ENCODE results near the gene PAX2.
A peak's percentile ranks its signal among the peaks of the same experiment; 100 is the strongest.

The PAX2 gene

DNA sequence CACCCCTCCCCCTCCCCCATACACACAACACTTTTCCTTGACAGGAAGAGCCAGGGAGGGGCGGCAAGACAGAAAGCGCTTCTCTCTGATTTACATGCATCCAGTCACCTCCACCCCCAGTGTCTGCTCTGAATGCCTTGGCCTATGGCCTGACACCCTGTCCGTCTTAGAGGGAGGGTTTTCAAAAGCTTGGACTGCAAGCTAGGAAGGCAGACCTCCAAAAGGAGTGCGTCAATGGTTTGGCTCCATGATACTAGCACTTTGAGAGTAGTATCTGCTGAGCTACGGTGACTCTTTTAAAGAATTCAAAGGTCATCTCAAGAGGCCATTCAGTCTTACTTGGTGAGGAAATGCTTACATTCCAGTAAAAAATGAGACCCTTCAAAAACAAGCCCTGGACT is 20.3 kb upstream of the PAX2 start:
- DNase-seq, result peak; percentile 66

DNA sequence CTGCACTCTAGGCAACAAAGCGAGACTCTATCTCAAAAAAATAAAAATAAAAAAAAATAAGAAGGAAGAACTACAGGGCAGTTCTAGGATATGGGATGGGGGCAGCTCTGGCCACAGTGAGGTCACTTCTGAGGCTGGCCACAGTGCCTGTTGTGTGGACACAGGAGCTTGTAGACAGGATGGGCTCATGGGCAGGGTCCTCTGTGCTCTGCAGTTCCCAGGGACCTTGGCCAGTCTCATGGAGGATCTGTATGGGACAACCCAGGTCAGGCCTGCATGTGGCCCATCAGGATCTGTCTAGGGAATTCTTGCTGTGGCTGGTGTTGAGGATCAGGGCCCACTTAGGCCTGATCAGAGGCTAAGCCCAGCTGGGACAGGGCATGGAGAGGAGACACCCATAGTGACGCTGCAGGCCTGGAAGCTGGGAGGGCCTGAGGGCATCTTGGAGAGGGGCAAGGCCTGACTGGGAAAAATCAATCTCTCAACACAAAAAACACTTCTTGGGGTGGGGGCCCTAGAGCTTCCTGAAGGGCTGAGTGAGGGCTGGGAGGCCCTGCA is 19.4 kb upstream of the PAX2 start:
- DNase-seq, result no peak

DNA sequence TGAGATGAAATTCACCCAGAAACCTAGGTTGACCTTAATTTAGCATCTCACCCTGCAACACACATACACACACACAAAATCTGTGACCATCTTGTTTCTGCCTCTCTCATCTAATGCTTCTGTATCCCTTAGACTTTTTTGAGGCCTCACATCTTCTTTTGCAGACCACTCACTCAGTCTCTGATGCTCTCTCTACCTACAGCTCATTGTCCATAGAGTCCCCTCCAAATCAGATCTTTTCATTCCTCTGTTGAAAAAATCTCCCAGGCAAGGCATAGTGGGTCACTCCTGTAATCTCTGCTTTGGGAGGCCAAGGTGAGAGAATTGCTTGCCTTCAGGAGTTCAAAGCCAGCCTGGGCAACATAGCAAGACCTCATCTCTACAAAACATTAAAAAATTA is 17.6 kb upstream of the PAX2 start:
- DNase-seq, result no peak

DNA sequence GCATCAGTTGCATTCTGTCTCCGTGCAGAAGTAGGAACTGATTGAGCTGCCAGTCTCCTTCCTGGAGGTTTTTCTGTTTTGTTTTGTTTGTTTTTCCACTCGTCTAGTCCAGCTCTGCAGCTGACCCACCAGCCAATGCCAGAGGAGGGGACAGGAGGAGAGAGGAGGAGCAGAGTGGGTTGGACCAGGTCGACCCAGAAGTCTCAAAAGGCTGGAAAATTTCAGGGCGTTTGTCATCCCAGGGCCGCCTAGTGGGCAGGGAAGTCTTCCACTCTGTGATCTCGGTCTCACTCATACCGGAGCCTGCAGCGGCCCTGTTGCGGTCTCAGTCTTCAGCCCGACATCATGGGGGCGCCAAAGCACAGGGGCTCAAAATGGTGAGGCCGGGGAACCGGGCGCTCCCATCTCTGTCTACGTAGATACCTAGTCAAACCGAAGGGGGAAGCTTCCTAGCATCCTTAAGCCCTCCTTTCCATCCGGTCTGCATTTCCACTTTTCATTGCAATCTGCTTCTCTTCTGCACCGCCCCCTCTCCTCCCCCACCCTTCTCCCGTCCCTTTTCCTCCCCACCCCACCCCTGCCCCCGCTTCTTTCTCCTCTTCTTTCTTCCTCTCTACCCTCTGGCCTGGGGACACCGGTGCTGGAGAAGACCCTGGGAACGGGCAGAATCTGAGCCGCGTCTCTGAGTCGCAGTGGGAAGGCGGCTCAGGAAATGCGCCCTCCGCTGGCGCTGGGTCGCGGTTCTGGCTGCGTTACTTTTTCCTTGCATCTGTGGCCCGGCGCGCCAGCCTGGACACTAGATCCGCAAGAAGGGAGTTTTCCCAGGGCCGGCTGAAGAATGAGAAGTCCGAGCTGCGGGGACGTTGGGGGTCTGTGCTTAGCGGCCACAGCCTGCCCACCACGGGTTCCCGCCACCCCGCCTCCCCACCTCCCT is 16.2 kb upstream of the PAX2 start:
- no peak for DNase-seq

DNA sequence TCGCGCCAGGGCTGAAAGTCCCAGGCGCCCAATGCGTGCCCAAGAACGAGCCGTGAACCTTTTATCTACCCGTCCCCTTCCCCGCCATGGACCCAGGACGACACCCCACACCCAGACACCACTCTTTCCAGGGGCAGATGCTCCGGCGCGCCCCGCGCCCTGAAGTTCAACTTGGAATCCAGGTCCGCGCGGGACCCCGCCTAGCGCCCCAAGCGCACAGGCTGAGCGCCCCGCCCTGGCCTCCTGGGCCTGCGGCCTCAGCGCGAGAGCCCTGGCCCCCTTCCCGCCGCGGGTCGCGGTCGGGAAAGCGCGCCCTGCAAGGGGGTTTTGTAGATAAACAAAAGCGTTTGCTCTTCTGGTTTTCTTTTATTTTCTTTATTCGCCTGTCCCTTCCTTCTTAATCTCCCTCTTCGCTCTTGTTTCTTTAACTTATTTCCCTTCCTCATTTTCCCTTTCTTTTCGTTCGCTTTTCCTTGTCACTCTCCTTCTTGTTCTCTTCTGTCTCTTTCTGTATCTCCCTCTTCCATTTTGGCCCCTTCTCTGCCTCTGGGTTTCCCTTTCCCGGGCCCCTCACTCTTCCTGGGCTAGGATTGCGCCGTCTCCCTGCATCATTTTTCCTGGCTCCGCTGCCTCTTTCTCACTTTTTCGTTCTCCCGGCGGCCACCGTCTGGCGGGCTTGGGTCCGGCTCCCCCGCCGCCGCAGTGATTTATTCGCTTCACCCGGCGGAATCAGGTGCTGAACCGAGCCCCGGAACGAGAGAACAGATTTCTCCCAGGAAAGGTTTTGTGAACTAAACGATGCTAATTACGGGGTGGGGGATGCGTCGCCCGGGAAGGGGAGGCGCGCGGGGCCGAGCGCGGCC is 15.3 kb upstream of the PAX2 start:
- DNase-seq, result no peak

DNA sequence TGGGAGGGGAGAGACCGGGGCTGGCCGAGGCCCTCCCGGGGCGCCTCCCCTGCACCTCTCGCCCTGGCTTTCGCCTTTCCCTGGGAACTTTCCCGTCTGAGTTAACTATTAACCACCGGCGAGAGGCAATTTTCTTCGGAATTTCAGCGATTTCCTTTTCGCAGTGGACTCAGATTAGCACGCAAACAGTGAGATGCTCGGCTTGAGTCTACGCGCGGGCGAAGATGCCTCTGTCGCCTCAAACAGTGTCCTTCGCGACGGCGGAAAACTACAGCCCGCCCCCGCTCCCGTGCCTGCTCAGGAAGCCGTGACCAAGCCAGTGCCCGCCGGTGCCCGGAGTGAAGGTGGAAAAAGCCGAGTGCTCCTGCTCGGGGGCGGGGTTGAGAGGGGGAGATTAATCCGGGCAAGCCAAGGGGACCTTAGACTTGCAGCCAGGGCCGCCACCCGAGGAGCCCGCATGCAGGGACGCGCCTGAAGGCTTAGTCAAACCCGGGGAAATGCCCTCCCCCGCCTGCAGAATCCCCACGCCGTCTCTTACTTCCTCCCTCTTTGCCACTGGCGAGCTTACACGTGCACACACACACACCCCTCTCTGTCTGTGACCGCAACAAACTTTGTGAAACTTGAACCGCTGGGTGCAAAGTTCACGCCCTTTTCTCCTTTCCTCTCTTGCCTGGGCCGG is 14.5 kb upstream of the PAX2 start:
- DNase-seq, result peak; percentile 25

DNA sequence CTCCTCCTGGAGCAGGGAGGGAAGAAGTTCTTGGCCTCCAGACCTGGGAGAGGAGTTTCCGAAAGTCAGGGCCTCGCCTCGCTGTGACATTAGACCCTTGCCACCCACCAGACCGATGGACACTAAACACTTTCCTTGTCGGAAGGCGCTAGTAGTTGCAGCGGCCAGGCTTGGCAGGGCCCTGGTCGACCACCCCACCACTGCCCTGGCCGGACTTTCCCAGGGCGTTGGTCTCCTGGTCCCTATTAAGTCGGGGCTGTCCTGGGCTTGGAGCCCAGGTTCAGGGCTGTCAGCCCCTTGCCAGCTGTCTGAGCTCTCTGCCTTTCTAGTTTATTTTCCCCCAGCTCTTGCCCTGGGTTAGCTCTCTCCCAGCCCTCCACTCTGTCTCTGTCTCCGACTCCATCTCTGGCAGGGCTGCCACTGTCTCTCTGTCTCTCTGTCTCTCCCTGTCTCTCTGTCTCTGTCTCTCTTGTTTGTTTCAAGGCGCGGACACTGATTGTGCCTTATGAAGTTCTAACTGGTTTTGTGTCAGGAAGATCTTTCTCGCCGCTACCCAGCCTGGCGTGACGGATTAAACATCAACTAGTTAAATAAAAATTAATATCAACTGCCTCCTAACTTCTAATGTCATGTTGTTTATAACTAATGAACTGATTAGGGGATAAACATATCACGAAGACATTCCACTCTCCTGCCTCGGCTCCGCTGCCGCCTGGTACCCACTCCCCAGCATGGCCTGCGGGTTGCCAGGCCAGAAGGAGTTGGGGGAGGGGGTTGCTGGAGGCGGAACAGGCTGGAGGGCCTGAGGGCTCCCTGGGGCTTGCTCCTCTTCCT is 13.8 kb upstream of the PAX2 start:
- DNase-seq, result no peak

DNA sequence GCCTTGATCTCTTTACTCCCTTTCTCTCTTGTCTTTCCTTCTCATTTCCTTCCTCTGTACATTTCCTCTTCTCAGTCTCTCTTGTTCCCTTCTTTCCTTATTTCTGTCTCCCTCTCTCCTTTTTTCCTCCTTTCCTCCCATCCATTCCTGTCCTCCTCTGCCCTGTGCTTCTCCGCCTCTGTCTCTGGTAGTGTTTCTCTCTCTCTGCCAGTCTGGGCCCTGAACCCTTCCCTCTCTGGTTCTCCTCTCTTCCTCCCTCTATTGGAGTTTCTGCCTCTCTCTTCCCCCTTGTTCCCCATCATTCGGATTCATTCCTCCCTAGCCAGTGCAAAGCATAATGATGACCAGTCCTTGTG is 13.2 kb upstream of the PAX2 start:
- no peak for DNase-seq

DNA sequence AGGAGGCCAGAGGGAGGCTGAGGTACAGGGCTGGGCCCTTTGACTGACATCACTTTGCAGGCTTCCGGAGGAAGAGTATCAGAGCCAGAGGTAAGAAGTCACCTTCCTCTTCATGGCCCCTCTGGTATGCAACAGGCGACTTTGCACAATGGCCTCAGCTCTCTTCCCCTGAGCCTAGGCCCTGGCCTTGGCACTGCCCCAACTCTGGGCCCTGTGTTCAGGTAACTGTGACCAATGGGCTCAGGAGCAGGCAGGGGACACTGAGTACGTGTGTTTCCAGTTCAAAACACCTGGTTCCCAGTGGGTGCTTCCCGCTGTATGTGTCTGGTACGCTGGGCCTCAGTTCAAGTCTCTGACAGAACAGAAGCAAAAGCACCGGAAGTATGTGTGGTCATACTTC is 12.1 kb upstream of the PAX2 start:
- no peak for DNase-seq

DNA sequence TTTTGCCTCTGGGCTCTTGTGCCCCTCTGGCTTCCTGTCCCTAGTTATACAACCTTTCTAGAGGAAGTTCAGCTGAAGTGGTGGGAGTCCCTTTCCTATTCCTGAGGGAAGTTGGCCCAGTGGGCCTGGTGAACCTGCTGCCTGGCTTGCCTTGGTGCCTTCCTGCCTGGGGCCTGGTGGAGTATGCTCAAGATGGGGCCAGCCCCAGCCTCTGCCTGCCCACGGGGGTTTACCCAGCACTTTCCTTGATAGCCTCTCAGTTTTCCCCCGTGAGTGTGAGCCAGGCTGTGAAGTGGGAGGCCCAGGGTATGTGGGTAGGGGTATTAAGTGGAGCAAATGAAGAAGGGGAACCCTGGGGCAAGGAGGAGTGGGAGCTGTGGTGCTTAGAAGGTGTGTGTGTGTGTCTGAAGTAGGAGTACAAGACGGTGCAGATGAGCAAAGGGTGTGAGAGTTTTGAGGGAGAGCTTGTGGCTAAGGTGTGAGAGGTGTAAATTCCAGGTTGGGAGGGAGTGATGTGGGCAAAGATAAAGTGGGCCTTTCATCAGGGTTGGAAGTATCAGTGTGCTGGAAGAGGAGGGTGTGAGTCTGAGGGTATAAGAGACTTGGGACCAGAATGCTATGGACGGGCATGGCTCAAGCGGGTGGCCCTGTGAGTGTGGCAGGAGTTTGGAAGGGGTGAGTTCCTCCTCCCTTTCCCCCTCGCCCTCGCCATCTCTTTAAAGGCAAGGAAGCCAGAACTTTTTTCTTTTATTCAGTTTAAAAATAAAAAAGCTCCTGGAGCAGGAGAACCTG is 10.9 kb upstream of the PAX2 start:
- no peak for DNase-seq

DNA sequence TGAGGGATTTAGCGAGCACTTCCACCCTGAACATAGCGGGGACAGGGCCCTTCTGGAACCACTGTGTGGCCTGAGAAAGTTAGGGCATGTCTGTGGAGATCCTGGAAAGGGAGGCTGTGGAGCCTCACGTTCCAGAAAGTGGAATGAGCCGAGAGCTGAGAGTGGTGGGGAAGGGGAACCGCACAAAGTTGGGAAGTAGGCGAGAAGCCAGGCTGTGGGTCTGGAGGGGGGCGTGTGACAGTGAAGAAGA is 10.4 kb upstream of the PAX2 start:
- DNase-seq, result no peak

DNA sequence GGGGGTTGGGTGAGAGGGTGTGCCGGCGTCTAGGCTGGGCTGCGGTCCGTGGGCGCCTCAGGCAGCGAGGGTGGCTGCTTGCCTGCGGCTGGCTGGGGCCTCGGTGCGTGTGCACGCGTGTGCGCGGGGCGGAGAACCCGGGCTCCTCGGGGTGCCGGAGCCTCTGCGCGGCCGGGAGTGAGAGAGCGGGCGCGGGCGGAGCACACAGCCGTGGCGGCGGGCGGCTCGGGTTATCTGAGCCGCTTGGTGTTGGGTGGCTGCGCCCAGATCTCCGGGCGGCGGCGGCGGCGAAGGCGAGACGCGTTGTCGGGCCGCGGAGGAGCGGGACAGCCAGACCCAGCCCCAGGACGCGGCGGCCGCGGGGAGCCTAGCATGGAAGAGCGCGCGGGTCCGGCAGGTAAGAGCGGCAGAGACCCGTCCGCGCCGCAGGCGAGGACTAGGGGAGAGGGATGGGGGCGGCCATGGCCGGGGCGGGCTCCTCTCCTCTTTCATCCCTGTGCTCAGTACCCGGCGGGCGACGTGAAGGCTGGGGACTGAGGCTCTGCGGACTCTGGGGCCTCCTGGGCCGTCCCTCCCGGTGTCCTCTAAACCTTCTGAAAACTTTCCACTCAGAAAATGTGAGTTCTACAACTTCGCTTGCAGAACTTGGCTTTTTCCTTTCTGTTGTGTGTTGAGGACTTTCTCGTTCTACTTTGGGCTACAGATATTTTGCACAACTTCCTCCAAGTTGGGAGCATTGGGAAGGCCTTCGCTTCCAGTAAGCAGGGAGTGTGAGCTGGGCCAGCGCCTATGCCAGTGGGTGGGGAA is 9.8 kb upstream of the PAX2 start:
- DNase-seq, result no peak

DNA sequence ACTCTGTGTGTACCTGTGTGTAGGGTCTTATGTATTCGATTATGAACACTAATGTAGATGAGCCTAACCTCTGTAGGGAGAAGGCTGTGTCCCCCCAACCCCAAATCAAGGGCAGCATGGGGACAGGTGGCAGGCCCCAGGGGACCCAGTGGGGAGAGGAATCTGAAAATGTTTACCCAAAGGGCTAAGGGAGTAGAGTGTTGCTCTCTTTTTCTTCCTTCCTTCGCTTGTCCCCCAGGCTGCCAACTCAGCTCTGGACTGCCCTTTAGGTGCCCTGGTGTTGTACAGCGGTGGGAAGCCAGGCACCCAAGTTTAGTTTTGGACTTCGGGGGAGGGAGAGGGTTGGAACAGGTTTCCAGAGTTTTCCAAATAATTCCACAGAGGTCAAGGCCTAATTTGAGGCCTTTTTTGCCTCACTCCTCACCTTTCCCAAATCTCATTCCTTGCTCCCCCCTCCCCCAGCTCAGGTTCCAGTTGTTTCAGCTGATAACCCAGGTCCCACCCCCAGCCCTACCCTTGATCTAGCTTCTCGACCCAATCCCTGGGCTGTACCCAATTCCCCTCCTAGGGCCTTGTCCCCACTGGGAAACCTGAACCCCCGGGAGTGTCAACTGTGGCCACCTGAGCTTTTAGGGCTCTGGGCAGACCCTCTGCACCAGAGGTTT is 9.1 kb upstream of the PAX2 start:
- no peak for DNase-seq

DNA sequence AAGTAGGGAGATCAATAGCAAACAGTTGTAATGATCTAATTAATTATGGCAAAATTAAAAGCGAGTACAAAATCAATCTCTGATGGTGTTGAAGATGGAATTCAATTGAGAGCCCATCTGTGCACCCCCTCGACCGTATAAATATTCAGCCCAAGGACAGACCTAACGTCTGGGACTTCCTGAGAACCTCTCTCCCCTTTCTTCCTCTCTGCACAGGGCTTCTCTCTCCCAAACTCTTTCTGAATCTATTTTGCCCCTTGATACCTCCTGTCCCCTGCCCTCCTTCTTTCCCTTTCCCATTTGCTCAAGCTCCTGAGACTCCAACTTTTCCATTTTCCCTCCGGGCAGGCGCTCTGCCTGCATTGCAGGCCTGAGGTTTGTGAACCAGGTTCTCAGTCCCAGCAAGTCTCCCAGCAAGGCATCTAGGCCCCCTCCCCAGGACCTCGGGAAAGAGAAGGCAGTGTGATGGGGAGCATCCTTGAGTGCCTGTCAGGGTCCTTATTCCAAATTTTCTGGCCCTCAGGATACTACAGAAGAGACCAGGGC is 8.5 kb upstream of the PAX2 start:
- no peak for DNase-seq

DNA sequence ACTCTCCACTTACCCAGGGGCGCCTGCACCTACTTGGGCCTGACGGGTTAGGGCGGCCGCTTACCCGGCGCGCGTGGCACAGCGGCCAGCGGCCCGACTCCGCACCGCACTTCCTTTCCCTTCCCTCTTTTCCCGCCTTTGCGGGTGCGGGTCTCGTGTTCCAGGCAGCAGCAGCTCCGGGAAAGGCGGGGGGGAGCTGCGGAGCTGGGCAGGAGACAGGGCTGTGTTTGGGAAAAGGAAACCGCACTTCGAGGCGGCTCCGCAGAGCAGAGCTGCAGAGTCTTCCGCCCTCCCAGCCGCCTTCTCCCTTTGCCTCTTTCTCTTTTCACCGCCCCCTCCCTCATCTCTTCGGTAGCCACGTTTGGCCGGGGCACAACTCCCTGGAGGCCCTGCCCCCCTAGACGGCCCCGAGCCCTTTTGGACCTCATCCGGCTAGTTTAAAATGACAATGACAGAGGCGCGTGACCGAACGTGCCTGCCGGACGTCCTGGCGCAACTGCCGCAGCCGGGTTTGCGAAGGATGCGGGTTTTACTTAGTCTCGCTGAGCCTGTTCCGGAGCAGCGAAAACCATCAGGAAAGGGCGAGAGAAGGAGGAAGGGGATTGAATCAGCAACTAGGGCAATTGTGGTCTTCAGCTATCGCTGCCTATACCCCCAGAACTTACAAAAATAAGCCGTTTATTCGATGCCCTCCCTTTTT is 7.9 kb upstream of the PAX2 start:
- no peak for DNase-seq

DNA sequence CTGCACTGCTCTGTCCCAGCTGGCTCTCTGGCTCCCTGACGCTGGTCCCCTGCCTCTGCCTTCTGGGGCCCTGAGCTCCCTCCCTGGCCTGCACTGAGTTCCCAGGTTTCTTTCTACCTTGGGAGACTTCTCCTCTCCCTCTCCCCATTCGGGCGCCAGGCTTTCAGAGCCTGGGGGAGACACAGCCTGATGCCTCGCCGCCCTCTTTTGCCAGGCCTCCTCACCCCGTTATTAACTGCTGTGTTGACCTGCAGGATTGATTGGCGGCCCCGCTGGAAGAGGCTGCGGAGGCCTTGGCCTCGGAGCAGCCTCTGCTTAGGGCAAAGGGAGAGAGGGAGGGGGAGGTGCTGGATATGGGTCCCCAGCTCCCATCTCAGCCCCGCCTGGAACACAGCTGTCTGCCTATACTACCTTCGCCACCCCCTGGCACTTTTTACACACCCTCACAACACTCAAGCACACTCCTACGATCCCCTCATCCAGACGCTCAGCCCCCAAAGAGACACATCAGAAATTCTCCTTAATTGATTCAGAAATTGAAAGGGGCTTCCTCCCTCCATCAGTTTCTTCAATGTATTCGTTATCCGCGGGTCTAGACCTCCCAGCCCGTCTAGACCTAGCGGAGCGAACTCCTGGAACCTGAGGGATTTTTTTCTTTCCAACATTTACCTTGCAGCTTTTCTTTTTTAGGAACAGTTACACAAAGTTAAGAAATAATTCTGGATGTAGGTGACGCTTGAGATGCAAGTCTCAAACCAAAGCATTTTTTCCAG is 7.1 kb upstream of the PAX2 start:
- DNase-seq, result no peak

DNA sequence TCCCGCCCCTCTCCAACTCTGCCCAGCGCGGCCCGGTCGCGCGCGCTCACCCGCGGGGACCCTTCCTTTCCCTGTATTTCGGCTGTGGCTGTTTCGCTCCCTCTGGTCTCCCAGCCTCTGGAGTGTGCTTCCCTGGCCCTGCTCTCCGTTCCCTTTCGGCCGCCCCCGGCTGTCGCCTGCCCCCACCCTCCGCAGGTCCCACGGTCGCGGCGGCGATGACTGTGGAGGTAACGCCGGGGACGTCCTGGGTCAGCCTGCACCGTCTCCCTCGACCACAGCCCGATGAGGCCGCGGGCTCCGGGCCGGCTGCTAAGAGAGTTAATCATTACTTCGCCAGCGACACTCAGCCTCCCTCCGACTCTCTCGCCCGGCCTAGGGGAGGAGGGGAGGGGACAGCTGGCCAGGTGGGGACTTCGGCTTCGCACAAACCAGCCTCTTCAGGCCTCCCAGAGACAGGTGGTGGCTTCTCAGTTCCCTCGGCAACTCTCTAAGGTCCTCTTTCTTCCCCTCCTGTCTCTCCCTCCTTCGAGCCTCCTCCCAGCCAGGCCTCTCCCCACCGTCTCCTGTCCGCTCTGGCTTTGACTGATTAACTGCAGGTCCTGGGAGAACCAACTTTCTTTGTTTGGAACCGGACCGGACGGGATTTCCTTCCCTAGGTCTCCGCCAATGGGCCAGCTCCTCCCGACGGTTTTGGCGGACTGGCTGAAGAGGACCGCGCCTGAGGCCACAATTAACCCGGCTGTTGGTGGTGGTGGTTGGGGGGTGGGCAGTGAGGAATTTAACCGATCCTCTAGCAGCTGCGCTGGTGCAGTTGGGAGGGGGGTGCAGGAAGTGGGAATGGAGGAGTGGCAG is 5.6 kb upstream of the PAX2 start:
- no peak for DNase-seq

All from fibroblast of upper back skin (primary cell).